Measurements from ENCODE around the gene DIP2A. TPM values are rescaled to one million over a fixed set of nuclear protein-coding genes. Genes with fewer than 3 reads are reported as not detected.

DIP2A gene
- total RNA-seq, 1 donor from 2014 or later, result 15.2 TPM

DNA sequence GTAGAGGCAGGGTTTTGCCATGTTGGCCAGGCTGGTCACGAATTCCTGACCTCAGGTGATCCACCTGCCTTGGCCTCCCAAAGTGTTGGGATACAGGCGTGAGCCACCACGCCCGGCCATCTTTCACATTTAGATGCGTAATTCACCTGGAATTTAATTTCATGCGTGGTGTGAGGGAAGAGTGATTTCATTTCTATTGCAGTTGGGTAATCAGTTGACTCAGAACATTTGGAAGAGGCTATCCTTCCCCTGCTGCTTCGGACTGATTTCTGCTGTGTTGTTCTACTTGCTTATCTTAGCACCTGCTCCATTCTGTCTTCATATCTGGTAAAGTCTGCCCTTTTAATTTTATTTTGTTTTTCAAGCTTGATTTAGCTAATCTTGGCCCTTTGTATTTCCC, 19.1 kb downstream of the DIP2A start:
- no peak for DNase-seq (ENCODE audit: low spot score)

GRCh38 chr21:46478910-46479309, 20.2 kb downstream of the DIP2A start:
- DNase-seq (ENCODE audit: low spot score) (no peak), ATAC-seq (no peak)

More for the DNA sequence above, 19.1 kb downstream of the DIP2A start:
- ATAC-seq, result peak; percentile 33

DNA sequence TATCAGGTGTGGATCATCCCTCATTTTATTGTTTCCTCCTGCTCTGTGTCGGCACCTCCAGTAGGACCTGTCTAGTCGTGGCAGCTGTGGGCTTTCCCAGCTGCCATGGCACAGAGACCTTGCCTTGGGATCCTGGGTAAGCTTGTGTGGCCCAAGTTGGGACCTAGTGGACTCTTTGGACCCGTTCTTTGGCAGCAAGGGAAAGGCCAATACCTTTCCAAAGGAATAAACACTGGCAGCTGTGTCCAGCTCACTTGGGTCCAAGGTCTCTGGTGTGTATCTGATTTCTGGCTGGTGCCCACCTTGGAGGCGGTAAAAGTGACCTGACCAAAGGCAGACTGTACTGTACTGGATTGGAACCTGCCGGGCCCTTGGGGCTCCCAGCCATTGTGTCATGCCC, 21.8 kb downstream of the DIP2A start:
- DNase-seq (ENCODE audit: low spot score), result peak; percentile 88
- ATAC-seq, result peak; percentile 95

- no peak for DNase-seq (ENCODE audit: low spot score)
- ATAC-seq, result no peak
These were observed 23.6 kb downstream of the DIP2A start for GRCh38 chr21:46482225-46482845.

DNA sequence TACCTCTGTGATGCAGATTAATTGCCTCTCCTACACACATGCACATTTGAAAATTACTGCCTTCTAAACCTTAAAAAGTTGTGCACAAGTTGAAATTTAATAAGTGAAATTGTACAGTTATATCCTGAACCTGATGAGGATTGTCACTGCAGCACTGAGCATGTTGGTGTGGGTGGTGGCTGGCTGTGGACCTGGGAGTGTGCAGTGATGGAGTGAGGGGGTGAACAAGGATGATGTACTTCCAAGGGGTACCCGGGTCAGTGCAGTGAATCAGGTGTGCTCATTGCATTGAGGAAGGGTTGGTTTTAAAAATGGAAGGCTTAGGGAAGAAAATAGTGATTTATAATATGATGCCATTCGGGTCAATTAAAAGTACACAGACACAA, 24.1 kb downstream of the DIP2A start:
- DNase-seq (ENCODE audit: low spot score), result no peak
- ATAC-seq, result no peak

- ATAC-seq, result no peak
These were observed 24.9 kb downstream of the DIP2A start for GRCh38 chr21:46483300-46484295.

DNA sequence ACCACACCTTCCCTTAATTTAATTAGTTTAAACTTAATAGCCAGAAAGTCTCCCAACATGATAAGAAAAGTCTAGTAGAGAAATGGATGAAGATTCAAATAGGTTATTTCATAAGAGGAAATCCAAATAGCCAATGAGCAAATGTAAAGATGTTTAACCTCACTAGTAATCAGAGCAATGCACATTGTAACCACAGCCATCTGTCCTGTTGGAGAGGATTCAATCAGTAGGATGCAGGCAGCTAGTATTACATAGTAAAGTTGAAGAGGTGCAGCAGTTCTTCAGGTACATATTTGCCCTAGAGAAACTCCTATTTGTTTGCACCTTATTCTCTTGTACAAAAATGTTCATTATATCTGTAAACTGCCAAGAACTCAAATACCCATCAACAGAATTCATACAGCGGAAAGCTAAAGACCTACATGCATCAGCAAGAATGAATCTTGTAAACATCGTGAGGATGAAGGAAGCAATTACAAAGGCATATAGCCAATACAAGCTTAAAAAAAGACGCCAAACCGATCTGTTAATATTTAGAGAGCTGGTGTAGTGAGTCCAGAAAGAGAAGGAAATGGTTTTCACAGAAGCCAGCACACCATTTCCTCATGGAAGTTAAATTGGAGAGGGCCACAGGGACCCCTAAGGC, 27.9 kb downstream of the DIP2A start:
- no peak for DNase-seq (ENCODE audit: low spot score)
- no peak for ATAC-seq

More at GRCh38 chr21:46483300-46484295, 24.9 kb downstream of the DIP2A start:
- DNase-seq (ENCODE audit: low spot score), result no peak

DNA sequence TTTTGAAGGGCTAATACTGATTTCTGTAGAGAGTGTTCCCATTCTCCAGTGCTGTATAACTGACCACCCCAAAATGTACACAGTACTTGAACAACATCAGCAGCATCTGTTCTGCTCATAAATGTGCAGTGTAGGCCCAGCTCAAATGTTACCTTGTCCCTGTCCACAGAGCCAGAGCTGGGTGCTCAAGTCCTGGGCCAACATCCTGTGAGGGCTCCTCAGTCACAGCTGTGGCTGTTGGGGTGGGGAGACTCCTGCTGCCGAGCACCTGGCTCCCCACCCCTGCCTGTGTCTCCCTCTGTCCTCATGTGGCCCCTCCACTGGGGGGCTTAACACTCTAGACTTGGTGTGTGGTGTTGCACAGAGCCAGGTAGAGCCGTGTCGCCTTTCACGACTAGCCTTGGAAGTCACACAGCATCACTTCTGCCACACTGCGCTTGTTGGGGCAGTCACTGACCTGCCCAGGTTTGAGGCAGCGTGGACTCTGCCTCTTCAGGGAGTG, 30.5 kb downstream of the DIP2A start:
- DNase-seq (ENCODE audit: low spot score) (no peak), ATAC-seq (peak; percentile 34)

GRCh38 chr21:46489800-46490199, 31.1 kb downstream of the DIP2A start:
- ATAC-seq (no peak), DNase-seq (ENCODE audit: low spot score) (no peak)

GRCh38 chr21:46491553-46491952, 32.9 kb downstream of the DIP2A start:
- ATAC-seq (no peak), DNase-seq (ENCODE audit: low spot score) (no peak)

- DNase-seq (ENCODE audit: low spot score) (no peak), ATAC-seq (no peak)
These were observed 34.2 kb downstream of the DIP2A start for GRCh38 chr21:46492851-46493250.

DNA sequence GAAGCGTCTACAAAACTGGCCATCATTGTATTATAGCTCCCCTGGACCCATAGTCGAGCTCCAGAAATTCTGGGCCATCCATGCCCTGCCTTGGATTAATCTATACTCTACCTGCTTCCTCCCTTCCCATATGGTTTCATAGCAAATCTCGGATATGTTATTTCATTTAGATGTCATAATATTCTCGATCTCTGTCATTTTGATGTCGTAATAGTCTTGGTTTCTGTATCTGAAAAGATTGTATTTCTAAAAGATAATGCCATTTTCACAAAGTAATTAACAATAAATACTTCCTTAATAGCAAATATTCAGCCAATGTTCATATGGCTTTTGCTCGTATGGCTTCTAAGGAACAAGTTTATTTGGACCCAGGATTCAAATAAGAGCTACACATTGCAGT, 35.1 kb downstream of the DIP2A start:
- no peak for DNase-seq (ENCODE audit: low spot score)
- ATAC-seq, result no peak

DNA sequence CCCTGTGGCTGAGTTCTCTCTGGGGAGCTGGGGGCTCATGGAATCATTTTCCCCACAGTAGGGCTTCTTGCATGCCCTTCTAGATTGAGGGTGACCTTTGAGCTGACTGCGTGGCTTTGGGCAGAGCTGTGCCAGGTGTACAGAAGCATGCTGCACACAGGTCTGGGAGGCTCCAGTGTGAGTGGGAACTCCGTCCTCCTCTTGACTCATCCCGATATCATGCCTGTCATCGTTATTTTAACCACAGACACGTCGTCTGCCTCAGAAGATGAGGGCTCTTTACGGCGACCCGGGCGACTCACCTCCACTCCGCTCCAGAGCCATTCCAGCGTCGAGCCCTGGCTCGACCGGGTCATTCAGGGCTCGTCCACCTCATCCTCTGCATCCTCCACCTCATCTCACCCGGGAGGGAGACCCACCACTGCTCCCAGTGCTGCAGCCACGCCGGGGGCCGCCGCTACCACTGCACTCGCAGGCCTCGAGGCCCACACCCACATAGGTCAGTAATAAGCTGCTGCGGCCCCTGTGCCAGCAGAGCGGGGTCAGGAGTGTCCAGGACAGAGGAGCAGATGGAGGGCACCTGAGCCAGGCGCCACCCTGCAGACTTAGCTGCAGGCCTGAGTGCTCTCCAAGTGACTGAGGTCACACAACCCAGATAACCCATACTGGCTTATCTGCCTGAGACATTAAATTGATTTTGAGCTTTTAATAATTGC, 39.8 kb downstream of the DIP2A start:
- peak; percentile 71 for ATAC-seq
- DNase-seq (ENCODE audit: low spot score), result no peak

DNA sequence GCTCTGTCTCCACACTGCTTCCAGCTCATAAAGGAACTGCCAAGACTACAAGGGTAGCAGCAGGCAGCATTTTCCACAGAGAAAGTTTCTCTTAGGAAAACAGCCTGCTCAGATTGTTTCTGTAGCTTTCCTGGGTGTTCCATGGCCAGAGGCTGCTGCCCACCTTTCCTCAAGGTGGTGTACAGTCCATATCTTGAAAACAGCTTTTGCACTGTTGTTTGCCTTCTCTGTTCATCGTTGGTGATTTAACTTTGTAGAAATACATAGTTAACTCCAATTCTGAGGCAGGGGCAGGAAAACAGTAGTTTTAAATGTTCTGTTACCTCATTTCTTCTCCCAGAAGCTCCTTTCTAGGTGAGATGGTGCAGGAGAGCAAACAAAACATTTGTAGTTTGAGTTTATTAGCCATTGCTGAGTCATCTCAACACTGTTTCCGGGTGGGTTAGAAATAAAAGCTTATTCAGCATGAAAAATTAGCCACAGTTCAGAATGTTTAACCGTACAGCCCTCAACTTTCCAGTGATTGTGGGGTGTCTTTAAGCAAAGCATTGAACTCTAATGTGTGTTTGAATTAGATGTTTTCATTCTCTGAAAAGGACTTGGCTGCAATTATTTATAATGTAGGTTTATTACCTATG, 41.7 kb downstream of the DIP2A start:
- no peak for DNase-seq (ENCODE audit: low spot score)
- peak; percentile 59 for ATAC-seq

DNA sequence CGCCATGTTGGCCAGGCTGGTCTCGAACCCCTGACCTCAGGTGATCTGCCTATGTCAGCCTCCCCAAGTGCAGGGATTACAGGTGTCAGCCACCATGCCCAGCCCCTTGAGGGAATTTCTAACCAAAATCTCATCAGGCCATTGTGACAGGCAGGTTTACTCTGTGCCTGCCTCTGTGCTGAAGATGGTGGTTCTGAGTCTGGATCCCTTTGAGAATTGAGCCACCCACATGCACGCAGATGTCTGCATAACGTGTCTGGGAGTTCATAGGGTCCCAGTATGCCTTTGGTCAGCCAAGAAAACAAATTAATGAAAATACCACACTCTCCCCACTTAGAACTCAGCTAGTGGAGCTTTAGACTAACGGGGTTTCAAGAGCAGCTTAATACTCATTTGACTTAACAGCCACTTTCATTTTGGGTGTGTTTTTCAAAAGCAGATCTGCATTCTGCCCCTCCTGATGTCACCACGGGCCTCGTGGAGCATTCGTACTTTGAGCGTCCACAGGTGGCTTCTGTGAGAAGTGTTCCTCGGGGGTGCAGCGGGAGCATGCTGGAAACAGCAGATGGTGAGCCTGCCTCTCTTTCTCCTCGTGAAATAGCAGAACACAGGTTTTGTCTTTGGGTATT, 45.3 kb downstream of the DIP2A start:
- ATAC-seq (no peak), DNase-seq (ENCODE audit: low spot score) (no peak)

- DNase-seq (ENCODE audit: low spot score) (no peak), ATAC-seq (no peak)
These were observed 46.0 kb downstream of the DIP2A start for GRCh38 chr21:46504666-46505065.

GRCh38 chr21:46507562-46507961, 48.9 kb downstream of the DIP2A start:
- ATAC-seq (no peak), DNase-seq (ENCODE audit: low spot score) (no peak)

DNA sequence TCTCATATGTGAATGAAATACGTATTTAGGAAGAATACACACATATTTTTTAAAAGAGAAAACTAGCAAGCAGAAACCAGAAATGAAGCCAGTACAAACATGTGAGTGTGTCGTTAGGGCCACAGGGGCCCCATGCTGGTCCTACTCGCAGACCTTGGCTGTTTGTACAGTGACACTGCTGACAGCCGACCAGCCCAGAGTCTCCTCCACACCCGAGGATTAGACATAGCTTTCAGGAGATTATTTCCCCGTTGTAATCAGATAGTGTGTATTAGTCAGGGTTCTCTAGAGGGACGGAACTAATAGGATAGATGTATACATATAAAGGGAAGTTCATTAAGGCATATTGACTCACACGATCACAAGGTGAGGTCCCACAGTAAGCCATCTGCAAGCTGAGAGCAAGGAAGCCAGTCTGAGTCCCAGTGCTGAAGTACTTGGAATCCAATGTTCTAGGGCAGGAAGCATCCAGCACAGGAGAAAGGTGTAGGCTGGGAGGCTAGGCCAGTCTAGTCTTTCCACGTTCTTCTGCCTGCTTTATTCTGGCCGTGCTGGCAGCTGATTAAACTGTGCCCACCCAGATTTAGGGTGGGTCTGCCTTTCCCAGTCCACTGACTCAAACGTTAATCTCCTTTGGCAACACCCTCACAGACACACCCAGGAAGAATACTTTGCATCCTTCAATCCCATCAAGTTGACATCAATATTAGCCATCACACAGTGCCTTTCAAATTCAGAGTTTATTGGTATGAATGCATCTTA, 51.2 kb downstream of the DIP2A start:
- peak; percentile 89 for ATAC-seq

DNA sequence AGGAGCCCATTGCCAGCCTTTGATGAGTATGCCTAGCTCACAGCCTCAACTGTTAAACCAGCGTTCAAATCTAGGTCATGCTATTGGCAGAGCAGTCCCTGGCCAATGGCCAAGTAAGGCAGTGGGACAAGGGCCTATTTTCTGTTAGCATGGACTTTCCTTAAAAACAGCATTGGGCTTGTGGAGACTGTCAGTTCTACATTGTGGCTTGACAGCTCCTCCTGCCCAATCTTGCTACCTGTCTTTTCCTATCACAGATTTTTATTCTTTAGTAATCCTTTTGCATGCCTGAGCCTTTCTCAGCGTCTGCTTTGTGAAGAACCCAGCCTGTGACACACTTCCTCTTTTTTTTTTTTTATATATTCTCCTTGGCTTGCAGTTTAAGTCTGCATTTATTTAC, 56.4 kb downstream of the DIP2A start:
- ATAC-seq (peak; percentile 91), DNase-seq (ENCODE audit: low spot score) (peak; percentile 92)

More for the DNA sequence above, 51.2 kb downstream of the DIP2A start:
- DNase-seq (ENCODE audit: low spot score), result peak; percentile 60

All from left lobe of liver (tissue), 2 donors.